ENCODE results near the gene TAS1R2. TPM values are rescaled to one million over a fixed set of nuclear protein-coding genes. Genes with fewer than 3 reads are reported as not detected.
A peak's percentile ranks its signal among the peaks of the same experiment; 100 is the strongest.
"Not testable (repeated sequence)": the region's sequence is repeated elsewhere in the genome, so short reads cannot be mapped to it uniquely, and the experiment has no call there.

Gene TAS1R2
- total RNA-seq, 1 donor from 2014 or later: not detected

DNA sequence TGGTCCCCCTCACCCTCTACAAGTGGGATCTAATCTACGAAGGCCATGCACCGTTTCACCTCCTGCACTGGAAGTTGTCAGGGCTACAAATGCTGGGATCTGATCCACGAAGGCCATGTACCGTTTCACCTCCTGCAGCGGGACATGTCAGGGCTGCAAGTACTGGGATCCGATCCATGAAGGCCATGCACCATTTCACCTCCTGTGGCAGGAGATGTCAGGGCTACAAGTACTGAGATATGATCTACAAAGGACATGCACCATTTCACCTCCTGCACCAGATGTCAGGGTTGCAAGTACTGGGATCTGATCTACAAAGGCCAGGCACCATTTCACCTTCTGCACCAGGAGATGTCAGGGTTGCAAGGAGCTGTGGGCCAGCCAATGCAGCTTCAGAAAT is 35.9 kb upstream of the TAS1R2 start:
- Mint-ChIP-seq H3K27me3 (ENCODE audit: low read depth) (no peaks in the 10 kb centered on the region), H3K27ac (ENCODE audit: unreplicated experiment) (no peak overlapping the region), H3K4me3 (no peak overlapping the region), H3K4me1 (peaks cover 19% of the 10 kb centered on the region), H3K36me3 (ENCODE audit: low read depth) (no peaks in the 10 kb centered on the region), H3K9me3 (no peaks in the 10 kb centered on the region)
- DNase-seq (ENCODE audit: low read depth, low spot score): no peak
- TF ChIP-seq, protein P1, sequence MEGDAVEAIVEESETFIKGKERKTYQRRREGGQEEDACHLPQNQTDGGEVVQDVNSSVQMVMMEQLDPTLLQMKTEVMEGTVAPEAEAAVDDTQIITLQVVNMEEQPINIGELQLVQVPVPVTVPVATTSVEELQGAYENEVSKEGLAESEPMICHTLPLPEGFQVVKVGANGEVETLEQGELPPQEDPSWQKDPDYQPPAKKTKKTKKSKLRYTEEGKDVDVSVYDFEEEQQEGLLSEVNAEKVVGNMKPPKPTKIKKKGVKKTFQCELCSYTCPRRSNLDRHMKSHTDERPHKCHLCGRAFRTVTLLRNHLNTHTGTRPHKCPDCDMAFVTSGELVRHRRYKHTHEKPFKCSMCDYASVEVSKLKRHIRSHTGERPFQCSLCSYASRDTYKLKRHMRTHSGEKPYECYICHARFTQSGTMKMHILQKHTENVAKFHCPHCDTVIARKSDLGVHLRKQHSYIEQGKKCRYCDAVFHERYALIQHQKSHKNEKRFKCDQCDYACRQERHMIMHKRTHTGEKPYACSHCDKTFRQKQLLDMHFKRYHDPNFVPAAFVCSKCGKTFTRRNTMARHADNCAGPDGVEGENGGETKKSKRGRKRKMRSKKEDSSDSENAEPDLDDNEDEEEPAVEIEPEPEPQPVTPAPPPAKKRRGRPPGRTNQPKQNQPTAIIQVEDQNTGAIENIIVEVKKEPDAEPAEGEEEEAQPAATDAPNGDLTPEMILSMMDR (conservative IDR thresholded peaks at IDR 0.05): no peak

DNA sequence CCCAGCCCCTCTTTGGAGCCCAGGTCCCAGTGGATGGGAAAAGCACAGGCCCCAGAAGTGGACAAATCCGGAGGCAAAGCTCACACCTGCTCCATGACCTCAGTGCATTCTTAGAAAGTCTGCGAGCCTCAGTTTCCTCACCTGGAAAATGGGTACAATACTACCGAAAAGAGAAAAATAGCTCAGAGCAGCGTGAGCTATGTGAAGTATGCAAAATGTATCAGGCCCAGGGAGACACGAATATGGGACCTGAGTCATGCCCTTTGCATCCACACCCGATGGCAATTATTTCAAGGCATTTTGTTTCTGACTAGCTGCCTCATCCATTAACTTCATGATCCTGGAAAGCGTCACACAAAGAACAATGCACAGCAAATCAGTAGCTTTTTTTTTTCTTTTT is 33.7 kb upstream of the TAS1R2 start:
- TF ChIP-seq, protein P1 (conservative IDR thresholded peaks at IDR 0.05): no peak
- no peak for DNase-seq (ENCODE audit: low read depth, low spot score)
- Mint-ChIP-seq H3K27ac (ENCODE audit: unreplicated experiment) (peak overlapping the region; percentile 29), H3K27me3 (ENCODE audit: low read depth) (no peaks in the 10 kb centered on the region), H3K4me1 (peaks cover 19% of the 10 kb centered on the region), H3K36me3 (ENCODE audit: low read depth) (no peaks in the 10 kb centered on the region), H3K4me3 (no peak overlapping the region), H3K9me3 (no peaks in the 10 kb centered on the region)

DNA sequence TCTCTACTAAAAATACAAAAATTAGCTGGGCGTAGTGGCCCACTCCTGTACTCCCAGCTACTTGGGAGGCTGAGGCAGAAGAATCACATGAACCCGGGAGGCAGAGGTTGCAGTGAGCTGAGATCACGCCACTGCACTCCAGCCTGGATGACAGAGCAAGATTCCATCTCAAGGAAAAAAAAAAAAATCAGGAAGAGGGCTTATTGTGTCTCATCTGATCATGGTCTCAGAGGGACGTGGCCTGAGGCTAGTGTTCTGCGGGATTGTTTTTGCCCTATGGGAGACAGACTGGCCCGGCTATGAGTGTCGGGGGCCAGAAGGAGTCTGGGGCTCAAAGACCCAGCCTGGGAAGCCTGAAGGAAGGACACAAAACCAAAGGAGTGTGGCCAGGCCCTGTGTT is 32.4 kb upstream of the TAS1R2 start:
- Mint-ChIP-seq H3K4me1 (peaks cover 19% of the 10 kb centered on the region), H3K27ac (ENCODE audit: unreplicated experiment) (peak overlapping the region; percentile 71)
- not testable (repeated sequence) for H3K9me3 Mint-ChIP-seq; H3K27me3 Mint-ChIP-seq (ENCODE audit: low read depth); H3K4me3 Mint-ChIP-seq; H3K36me3 Mint-ChIP-seq (ENCODE audit: low read depth); DNase-seq (ENCODE audit: low read depth, low spot score)

DNA sequence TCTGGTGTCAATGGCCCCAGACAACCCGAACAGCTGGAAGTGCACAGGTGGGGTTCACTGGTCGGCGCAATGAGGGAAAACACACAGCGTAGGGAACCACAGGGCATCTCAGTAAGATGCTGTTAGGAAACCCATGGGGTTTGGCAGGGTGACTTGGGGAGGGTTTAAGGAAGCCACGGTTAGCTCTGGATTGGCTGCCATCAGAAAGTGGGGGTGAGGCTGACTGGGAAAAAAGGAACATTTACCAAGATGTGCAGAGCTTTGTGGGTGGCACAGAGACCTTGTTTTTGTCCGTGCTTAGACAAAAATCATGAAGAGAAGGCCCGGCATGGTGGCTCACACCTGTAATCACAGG is 31.9 kb upstream of the TAS1R2 start:
- no peak overlapping the region for H3K4me3 Mint-ChIP-seq
- H3K4me1 Mint-ChIP-seq: peaks cover 19% of the 10 kb centered on the region
- H3K27me3 Mint-ChIP-seq (ENCODE audit: low read depth): no peaks in the 10 kb centered on the region
- no peaks in the 10 kb centered on the region for H3K9me3 Mint-ChIP-seq
- H3K27ac Mint-ChIP-seq (ENCODE audit: unreplicated experiment): peak overlapping the region; percentile 43
- DNase-seq (ENCODE audit: low read depth, low spot score): no peak
- H3K36me3 Mint-ChIP-seq (ENCODE audit: low read depth): no peaks in the 10 kb centered on the region
- TF ChIP-seq, protein P1 (conservative IDR thresholded peaks at IDR 0.05): no peak

DNA sequence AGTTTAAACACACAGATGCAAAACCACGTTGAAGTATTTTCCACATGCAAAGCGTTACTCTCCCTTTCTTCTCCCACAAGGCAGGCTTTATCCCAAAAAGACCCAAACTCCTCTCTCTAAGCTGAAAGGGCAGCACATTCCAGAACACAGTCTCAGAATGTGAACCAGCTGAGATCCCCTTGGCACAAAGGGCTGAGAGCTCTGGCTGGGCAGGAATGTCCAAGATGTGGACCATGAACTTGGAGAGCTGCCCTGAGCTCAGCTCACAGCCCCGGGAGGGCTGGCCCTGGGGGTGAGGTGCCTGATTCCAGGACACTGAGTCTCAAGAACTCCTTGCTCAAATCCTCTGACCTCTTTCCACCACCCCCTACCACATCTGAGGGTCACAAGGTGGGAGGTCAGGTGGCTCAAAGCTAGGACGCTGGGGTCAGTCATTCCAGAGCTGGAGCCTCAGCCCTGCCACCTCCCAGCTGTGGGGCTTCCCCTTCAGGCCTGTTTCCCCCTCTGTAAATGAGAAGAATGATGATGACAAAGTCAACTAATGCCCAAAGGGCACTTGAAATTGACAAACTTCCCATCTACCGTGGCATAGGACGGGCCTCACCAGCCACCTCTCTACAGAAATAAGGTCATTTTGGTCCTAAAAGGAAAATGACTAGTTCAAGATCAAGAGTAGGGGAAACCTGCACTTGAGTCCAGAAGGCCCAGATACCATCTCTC is 31.4 kb upstream of the TAS1R2 start:
- Mint-ChIP-seq H3K27me3 (ENCODE audit: low read depth) (no peaks in the 10 kb centered on the region), H3K4me1 (peaks cover 19% of the 10 kb centered on the region), H3K9me3 (no peaks in the 10 kb centered on the region), H3K36me3 (ENCODE audit: low read depth) (no peaks in the 10 kb centered on the region), H3K4me3 (no peak overlapping the region), H3K27ac (ENCODE audit: unreplicated experiment) (peak overlapping the region; percentile 43)
- TF ChIP-seq, protein P1 (conservative IDR thresholded peaks at IDR 0.05): no peak
- no peak for DNase-seq (ENCODE audit: low read depth, low spot score)

DNA sequence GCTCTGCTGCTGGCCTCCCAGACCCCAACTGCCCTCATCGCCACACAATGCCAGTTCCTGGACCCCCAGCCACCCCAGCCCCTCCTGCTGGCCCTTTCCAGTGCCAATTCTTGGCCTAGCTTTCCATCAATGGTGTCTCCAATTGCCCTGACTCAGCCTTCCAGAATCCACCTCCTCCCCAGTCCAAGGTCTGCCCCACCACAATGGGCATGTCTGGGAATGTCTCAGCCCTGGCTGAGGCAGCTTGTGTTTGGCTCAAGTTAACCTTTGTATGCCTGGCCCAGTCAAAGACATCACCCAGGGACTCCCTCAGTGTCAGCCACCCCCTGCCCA is 26.5 kb upstream of the TAS1R2 start:
- TF ChIP-seq, protein P1 (conservative IDR thresholded peaks at IDR 0.05): no peak
- Mint-ChIP-seq H3K9me3 (no peaks in the 10 kb centered on the region), H3K4me3 (no peak overlapping the region), H3K27ac (ENCODE audit: unreplicated experiment) (no peak overlapping the region), H3K36me3 (ENCODE audit: low read depth) (no peaks in the 10 kb centered on the region), H3K4me1 (no peaks in the 10 kb centered on the region), H3K27me3 (ENCODE audit: low read depth) (no peaks in the 10 kb centered on the region)
- no peak for DNase-seq (ENCODE audit: low read depth, low spot score)

Data from neural crest cell (in vitro differentiated cells).